ENCODE data around the gene AUTS2.

AUTS2 gene

GRCh38 chr7:70599446-70600190 is 1001.3 kb downstream of the AUTS2 start:
- DNase-seq: no peak

- DNase-seq: no peak
Measured at GRCh38 chr7:70600993-70601392, 1002.7 kb downstream of the AUTS2 start.

- DNase-seq: no peak
Measured at GRCh38 chr7:70602117-70602516, 1003.8 kb downstream of the AUTS2 start.

- DNase-seq: no peak
Measured at GRCh38 chr7:70607281-70607680, 1009.0 kb downstream of the AUTS2 start.

- DNase-seq: no peak
Measured at GRCh38 chr7:70607759-70608158, 1009.5 kb downstream of the AUTS2 start.

- DNase-seq: no peak
Measured at GRCh38 chr7:70608229-70608628, 1010.0 kb downstream of the AUTS2 start.

- DNase-seq: no peak
Measured at GRCh38 chr7:70612811-70613210, 1014.5 kb downstream of the AUTS2 start.

- no peak for DNase-seq
Measured at GRCh38 chr7:70614237-70615045, 1016.2 kb downstream of the AUTS2 start.

GRCh38 chr7:70615066-70615606 is 1016.9 kb downstream of the AUTS2 start:
- no peak for DNase-seq

GRCh38 chr7:70616211-70616610 is 1017.9 kb downstream of the AUTS2 start:
- no peak for DNase-seq

- no peak for DNase-seq
Measured at GRCh38 chr7:70616821-70617220, 1018.5 kb downstream of the AUTS2 start.

- no peak for DNase-seq
Measured at GRCh38 chr7:70618020-70618551, 1019.8 kb downstream of the AUTS2 start.

- DNase-seq: no peak
Measured at GRCh38 chr7:70619130-70619529, 1020.9 kb downstream of the AUTS2 start.

- no peak for DNase-seq
Measured at GRCh38 chr7:70619659-70620058, 1021.4 kb downstream of the AUTS2 start.

GRCh38 chr7:70620333-70621055 is 1022.2 kb downstream of the AUTS2 start:
- DNase-seq: no peak

- DNase-seq: no peak
Measured at GRCh38 chr7:70621954-70622600, 1023.8 kb downstream of the AUTS2 start.

- no peak for DNase-seq
Measured at GRCh38 chr7:70622936-70623335, 1024.7 kb downstream of the AUTS2 start.

- DNase-seq: no peak
Measured at GRCh38 chr7:70624500-70625103, 1026.3 kb downstream of the AUTS2 start.

GRCh38 chr7:70627461-70627860 is 1029.2 kb downstream of the AUTS2 start:
- no peak for DNase-seq

- DNase-seq: no peak
Measured at GRCh38 chr7:70630440-70630817, 1032.2 kb downstream of the AUTS2 start.

- DNase-seq: no peak
Measured at GRCh38 chr7:70630818-70631457, 1032.7 kb downstream of the AUTS2 start.

GRCh38 chr7:70631718-70632117 is 1033.4 kb downstream of the AUTS2 start:
- DNase-seq: no peak

All from GF-D8 (cell line).